ENCODE data around the gene GPR108.

- TF ChIP-seq CTCF (IDR thresholded peaks at IDR 0.05; ENCODE audit: low read depth, low read length) (no peak), EZH2phosphoT487 (IDR thresholded peaks at IDR 0.05; ENCODE audit: low read depth) (no peak)
Measured at GRCh38 chr19:6693056-6693471, 44.3 kb downstream of the GPR108 start.

Measured in OCI-LY3 (cell line).